ENCODE measurements around the gene AKAP8L. TPM values are rescaled to one million over a fixed set of nuclear protein-coding genes. Genes with fewer than 3 reads are reported as not detected.

AKAP8L gene
- total RNA-seq, 4 donors from 2014 or later = 52.8 to 87.8 (median 69.4) TPM

GRCh38 chr19:15423130-15423529 lies 4.3 kb upstream of the AKAP8L start:
- peaks cover 0 to 6% (median 2%) of the 10 kb centered on the region in 4 donors for H3K9me3 ChIP-seq
- DNase-seq (ENCODE audit: extremely low spot score) = no peak
- no peak for TF ChIP-seq POLR2A (IDR thresholded peaks at IDR 0.05; ENCODE audit: low read depth)
- no peak for TF ChIP-seq POLR2AphosphoS5 (IDR thresholded peaks at IDR 0.05)
- TF ChIP-seq EP300 (IDR thresholded peaks at IDR 0.05) = no peak
- TF ChIP-seq CTCF (IDR thresholded peaks at IDR 0.05) = no peak
- H3K4me1 ChIP-seq = peaks cover 8 to 13% (median 13%) of the 10 kb centered on the region in 4 donors
- intact Hi-C loops (cut with DNase I) = no loop called here
- H3K4me3 ChIP-seq = no peak overlapping the region
- H3K36me3 ChIP-seq = peaks cover 43 to 66% (median 62%) of the 10 kb centered on the region in 4 donors
- 89% methylated on average over 3 of the region's 6 CpGs for WGBS
- H3K27ac ChIP-seq (replicated peaks in 1 of 4) = no peak overlapping the region
- H3K27me3 ChIP-seq = no peaks in the 10 kb centered on the region

- H3K4me1 ChIP-seq = peaks cover 14 to 18% (median 15%) of the 10 kb centered on the region in 4 donors
- intact Hi-C loops (cut with DNase I) = no loop called here
- H3K27me3 ChIP-seq = no peaks in the 10 kb centered on the region
- H3K4me3 ChIP-seq = no peak overlapping the region
- peaks cover 0 to 6% (median 2%) of the 10 kb centered on the region in 4 donors for H3K9me3 ChIP-seq
- H3K36me3 ChIP-seq = peaks cover 42 to 59% (median 56%) of the 10 kb centered on the region in 4 donors
- peak overlapping the region in 1 of 4 donors; percentile 46 for H3K27ac ChIP-seq (replicated peaks in 1 of 4)
- 84% methylated on average over 21 of the region's 22 CpGs for WGBS
- TF ChIP-seq EP300 (IDR thresholded peaks at IDR 0.05) (no peak), POLR2AphosphoS5 (IDR thresholded peaks at IDR 0.05) (no peak), CTCF (IDR thresholded peaks at IDR 0.05) (no peak), POLR2A (IDR thresholded peaks at IDR 0.05; ENCODE audit: low read depth) (no peak)
- no peak for DNase-seq (ENCODE audit: extremely low spot score)
Measured at GRCh38 chr19:15422296-15423075, 3.7 kb upstream of the AKAP8L start.

- WGBS = 59% methylated on average over 9 of the region's 15 CpGs
- H3K9me3 ChIP-seq = peaks cover 0 to 6% (median 2%) of the 10 kb centered on the region in 4 donors
- H3K4me3 ChIP-seq = no peak overlapping the region
- H3K36me3 ChIP-seq = peaks cover 35 to 52% (median 49%) of the 10 kb centered on the region in 4 donors
- no peaks in the 10 kb centered on the region for H3K27me3 ChIP-seq
- TF ChIP-seq POLR2A (IDR thresholded peaks at IDR 0.05; ENCODE audit: low read depth) (no peak), CTCF (IDR thresholded peaks at IDR 0.05) (no peak), POLR2AphosphoS5 (IDR thresholded peaks at IDR 0.05) (no peak), EP300 (IDR thresholded peaks at IDR 0.05) (no peak)
- H3K4me1 ChIP-seq = peaks cover 21 to 25% (median 22%) of the 10 kb centered on the region in 4 donors
- intact Hi-C loops (cut with DNase I) = no loop called here
- no peak for DNase-seq (ENCODE audit: extremely low spot score)
- peak overlapping the region in 2 of 4 donors; percentile 10 to 46 for H3K27ac ChIP-seq (replicated peaks in 1 of 4)
Measured at GRCh38 chr19:15421721-15422260, 3.0 kb upstream of the AKAP8L start.

GRCh38 chr19:15421136-15421695 lies 2.4 kb upstream of the AKAP8L start:
- TF ChIP-seq CTCF (IDR thresholded peaks at IDR 0.05) (no peak), EP300 (IDR thresholded peaks at IDR 0.05) (no peak)
- Histone ChIP-seq H3K27ac (replicated peaks in 1 of 4) (no peak overlapping the region), H3K4me1 (peaks cover 27 to 31% (median 28%) of the 10 kb centered on the region in 4 donors), H3K9me3 (peaks cover 0 to 6% (median 2%) of the 10 kb centered on the region in 4 donors), H3K4me3 (no peak overlapping the region), H3K36me3 (peaks cover 34 to 47% (median 43%) of the 10 kb centered on the region in 4 donors), H3K27me3 (no peaks in the 10 kb centered on the region)
- WGBS = 74% methylated on average over 12 of the region's 12 CpGs
- no peak for DNase-seq (ENCODE audit: extremely low spot score)
- intact Hi-C loops (cut with DNase I) = no loop called here

Data from esophagus muscularis mucosa (tissue), 4 donors.